H1 (cell line): ENCODE data around the gene CDC42BPB. TPM values are rescaled to one million over a fixed set of nuclear protein-coding genes. Genes with fewer than 3 reads are reported as not detected.

ENCODE experiments used
- CHD2 ChIP-seq: IDR thresholded peaks from 2 replicates; pipeline ENCODE4 v1.6.1; 2012; ENCODE audit warnings: low read length, improper control_type of control experiment
- CTCF ChIP-seq, 3 experiments: IDR thresholded peaks; 1 replicate in 2 of 3; 2 replicates in 1 of 3; pipeline versions ENCODE4 v1.5.1 to v1.6.1; 2011; ENCODE audit warnings: low read length in 3 of 3, mild to moderate bottlenecking in 3 of 3, inconsistent platforms in 2 of 3, low read depth in 1 of 3, moderate library complexity in 1 of 3; ENCODE audit not compliant: insufficient read depth in 1 of 3; ENCODE audit errors: control extremely low read depth in 1 of 3
- KDM4A ChIP-seq: IDR thresholded peaks from one replicate; pipeline ENCODE4 v1.7.1; 2012; ENCODE audit warnings: low read depth, mild to moderate bottlenecking, moderate library complexity, low read length, inconsistent platforms; ENCODE audit not compliant: severe bottlenecking
- MAX ChIP-seq: IDR thresholded peaks from 2 replicates; pipeline ENCODE4 v1.6.1; 2012; ENCODE audit warnings: inconsistent platforms
- NRF1 ChIP-seq: IDR thresholded peaks from 2 replicates; pipeline ENCODE4 v1.6.1; 2011; ENCODE audit warnings: mild to moderate bottlenecking, low read depth, low read length, improper control_type of control experiment
- PHF8 ChIP-seq: fragments of 200-600 bp; sonication (generic); conservative IDR thresholded peaks from 2 replicates; pipeline ENCODE4 v1.7.1; 2012; ENCODE audit warnings: low read depth, mild to moderate bottlenecking, inconsistent platforms, low read length, moderate library complexity
- POLR2A ChIP-seq, 2 experiments: IDR thresholded peaks; 1 replicate in 1 of 2; 2 replicates in 1 of 2; pipeline ENCODE4 v1.6.1; 2011; ENCODE audit warnings: low read depth in 2 of 2, low read length in 2 of 2, mild to moderate bottlenecking in 2 of 2; ENCODE audit errors: control extremely low read depth in 1 of 2
- RBBP5 ChIP-seq: IDR thresholded peaks from 2 replicates; pipeline ENCODE4 v1.7.1; 2012; ENCODE audit warnings: low read depth, mild to moderate bottlenecking, inconsistent platforms, low read length, moderate library complexity, borderline replicate concordance
- RFX5 ChIP-seq: IDR thresholded peaks from 2 replicates; pipeline ENCODE4 v1.6.1; 2011; ENCODE audit warnings: low read depth, low read length, improper control_type of control experiment, borderline replicate concordance
- SP4 ChIP-seq: IDR thresholded peaks from 2 replicates; pipeline ENCODE4 v1.6.1; 2012; ENCODE audit warnings: low read length, inconsistent platforms
- TAF1 ChIP-seq: IDR thresholded peaks from 2 replicates; pipeline ENCODE4 v1.6.1; 2011; ENCODE audit warnings: mild to moderate bottlenecking, low read depth, low read length
- TBP ChIP-seq: IDR thresholded peaks from 2 replicates; pipeline ENCODE4 v1.6.1; 2011; ENCODE audit warnings: low read depth, low read length, improper control_type of control experiment
- polyA plus RNA-seq, 7 experiments: library from polyadenylated mRNA; depleted of rRNA in 3 of 7; stranded (reverse) in 5 of 7; unstranded in 2 of 7; fragments of >200 nt in 5 of 7; fragments of 200-250 nt in 2 of 7; gene quantifications; 1 replicate in 5 of 7; 2 replicates in 1 of 7; 4 replicates in 1 of 7; pipeline versions ENCODE4 v1.2.1 to v1.2.3, GENCODE V29; 2011 to 2013; ENCODE audit warnings: missing spikeins in 2 of 7, mixed read lengths in 2 of 7
- total RNA-seq: library from RNA; stranded (reverse); fragmentation: NEBNext Ultra II Directional; extraction: Animal tissue kit (Norgen Biotek cat#: 25700); gene quantifications from 2 replicates; pipeline ENCODE4 v1.2.1, GENCODE V29; 2021
- TF ChIP-seq, protein P1 (sequence below): IDR thresholded peaks from 2 replicates; pipeline ENCODE4 v1.6.1; 2012; ENCODE audit warnings: inconsistent platforms

The CDC42BPB gene
- total and polyA plus RNA-seq, 2 of the 8 experiments (the other 6 are each of a cell fraction or from before 2014, with no cell fraction given) = 51.2 to 88.2 TPM

DNA sequence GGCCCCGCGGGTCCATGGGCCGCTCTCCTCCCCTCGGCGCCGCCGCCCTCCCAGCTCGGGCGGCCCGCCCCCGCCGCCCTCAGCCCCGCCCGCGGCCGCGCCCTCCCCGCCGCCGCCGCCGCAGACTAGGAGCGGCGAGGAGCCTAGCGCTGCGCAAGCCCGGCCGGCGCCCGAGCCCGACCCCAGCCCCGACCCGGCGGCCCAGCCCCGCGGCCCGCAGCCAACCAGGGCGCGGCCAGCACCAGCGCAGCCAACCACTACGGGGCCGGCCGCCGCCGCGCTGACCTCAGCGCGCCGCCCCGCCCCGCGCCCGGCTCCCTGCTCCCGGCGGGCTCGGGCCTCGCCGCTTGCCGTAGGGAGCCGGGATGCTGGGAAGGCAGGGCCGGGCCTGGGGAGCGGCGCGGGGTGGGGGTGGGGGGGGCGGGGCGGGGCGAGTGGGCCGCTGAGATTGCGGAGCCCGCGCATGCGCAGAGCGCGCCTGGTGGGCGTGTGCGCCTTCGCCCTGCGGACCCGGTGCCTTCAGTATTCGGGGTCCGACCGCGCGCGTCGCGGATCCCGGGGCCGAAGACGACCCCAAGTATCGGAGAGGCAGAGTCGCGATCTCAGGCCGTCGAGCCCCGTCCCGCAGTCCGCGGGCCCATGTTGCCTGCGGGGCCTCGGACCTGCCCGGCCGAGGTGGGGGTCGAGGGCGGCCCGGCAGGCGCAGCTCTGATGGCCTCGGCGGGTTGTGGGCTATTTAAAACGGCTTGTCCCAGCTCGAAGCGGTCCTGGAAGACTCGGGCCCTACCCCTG lies at the start of gene CDC42BPB (continued):
- TF ChIP-seq, protein P1, sequence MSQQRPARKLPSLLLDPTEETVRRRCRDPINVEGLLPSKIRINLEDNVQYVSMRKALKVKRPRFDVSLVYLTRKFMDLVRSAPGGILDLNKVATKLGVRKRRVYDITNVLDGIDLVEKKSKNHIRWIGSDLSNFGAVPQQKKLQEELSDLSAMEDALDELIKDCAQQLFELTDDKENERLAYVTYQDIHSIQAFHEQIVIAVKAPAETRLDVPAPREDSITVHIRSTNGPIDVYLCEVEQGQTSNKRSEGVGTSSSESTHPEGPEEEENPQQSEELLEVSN = peak; percentile 72
- TF ChIP-seq CHD2 = peak; percentile 27; the same call in 1 of the 2 replicates
- no peak for TF ChIP-seq TBP
- TF ChIP-seq RFX5 = no peak
- TF ChIP-seq NRF1 = peak; percentile 68
- TF ChIP-seq SP4 = no peak
- TF ChIP-seq CTCF (IDR thresholded peaks at IDR 0.05; ENCODE audit: control extremely low read depth in 1 of 3, insufficient read depth in 1 of 3, low read depth in 1 of 3, low read length in 3 of 3) = no peak
- peak; percentile 84 for TF ChIP-seq MAX
- peak; percentile 41; the same call in 1 of the 2 replicates for TF ChIP-seq PHF8
- TF ChIP-seq KDM4A = peak; percentile 96
- 0 out of 3 replicates have a peak, but pooled peaks of 1 of the 2 experiments have one; percentile 22 for TF ChIP-seq POLR2A (IDR thresholded peaks at IDR 0.05; ENCODE audit: control extremely low read depth in 1 of 2, low read depth in 2 of 2, low read length in 2 of 2)
- TF ChIP-seq TAF1 = 0 out of 2 replicates have a peak, but pooled peaks have one; percentile 18
- TF ChIP-seq RBBP5 = peak; percentile 70; the same call in 1 of the 2 replicates
